HL-60/S4 treated with phorbol 12-myristate 13-acetate at 8.2 ng/mL for 4 days and 3 days (cell line): Measurements from ENCODE around the gene SLC22A17.

ENCODE experiments used
- in situ Hi-C: fragments of 300-500 bp; cut with MboI; formaldehyde crosslinking; loops from 2 replicates; pipeline ENCODE4 v1.15.0; 2022; ENCODE audit warnings: low sequenced_read_pairs

Gene SLC22A17

DNA sequence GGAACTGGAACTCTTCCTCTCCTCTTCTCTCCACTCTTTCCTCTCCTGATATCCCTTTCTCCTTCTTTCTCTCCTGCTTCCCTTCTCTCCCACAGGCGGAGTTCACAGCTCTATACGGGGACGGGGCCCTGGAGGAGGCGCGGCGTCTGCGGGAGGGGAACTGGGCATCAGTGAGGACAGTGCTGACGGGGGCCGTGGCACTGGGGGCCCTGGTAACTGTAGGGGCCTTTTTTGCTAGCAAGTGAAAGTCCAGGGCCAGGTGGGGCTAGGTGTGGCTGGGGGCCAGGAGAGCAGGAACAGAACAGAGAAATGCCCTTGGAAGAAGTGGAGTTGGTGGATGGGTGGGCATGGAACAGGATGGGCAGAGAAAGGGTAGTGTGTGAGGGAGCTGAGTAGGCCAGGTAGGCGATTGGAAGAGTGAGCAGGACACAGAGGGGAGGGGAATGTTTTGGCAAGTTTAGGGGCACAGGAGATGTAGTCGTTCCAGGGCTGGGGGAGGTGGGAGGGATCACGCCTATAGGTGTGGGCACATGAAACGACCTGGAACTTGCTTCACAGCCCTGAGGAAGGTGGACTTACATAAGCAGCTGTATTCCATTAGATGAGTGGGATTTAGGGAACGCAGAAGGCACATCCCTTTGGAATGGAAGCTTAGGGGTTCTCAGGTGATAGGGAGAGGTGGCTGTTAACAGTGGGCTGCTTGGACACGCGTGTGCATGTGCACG, 43.8 kb downstream of the SLC22A17 start:
- in situ Hi-C loops, result no loop called here

DNA sequence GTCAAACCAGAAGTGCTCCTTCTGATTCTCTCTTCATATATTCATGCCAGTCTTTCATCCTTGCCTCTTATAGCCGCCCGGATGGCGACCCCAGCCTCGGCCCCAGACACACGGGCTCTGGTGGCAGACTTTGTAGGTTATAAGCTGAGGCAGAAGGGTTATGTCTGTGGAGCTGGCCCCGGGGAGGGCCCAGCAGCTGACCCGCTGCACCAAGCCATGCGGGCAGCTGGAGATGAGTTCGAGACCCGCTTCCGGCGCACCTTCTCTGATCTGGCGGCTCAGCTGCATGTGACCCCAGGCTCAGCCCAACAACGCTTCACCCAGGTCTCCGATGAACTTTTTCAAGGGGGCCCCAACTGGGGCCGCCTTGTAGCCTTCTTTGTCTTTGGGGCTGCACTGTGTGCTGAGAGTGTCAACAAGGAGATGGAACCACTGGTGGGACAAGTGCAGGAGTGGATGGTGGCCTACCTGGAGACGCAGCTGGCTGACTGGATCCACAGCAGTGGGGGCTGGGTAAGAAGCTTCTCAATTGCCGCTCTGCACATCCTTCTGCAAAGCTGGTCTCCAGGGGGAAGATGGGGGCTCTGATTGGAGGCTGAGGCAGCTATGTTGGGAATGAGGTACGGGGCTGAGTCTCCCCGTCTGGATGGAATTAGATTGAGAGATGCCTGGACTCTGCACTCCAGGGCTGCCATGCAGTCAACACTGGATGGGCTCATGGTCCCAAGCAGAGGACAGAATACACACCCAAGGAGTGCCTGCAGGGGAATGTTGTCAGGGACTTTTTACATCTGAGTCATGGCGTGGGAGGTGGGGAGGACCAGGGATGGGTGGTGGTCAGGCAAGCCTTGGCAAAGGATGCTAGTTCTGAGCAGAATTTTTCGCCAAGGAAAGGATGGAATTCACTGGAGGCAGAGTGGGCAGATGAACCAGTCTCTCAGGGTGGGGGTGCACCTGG, 44.7 kb downstream of the SLC22A17 start:
- in situ Hi-C loops, result no loop called here

DNA sequence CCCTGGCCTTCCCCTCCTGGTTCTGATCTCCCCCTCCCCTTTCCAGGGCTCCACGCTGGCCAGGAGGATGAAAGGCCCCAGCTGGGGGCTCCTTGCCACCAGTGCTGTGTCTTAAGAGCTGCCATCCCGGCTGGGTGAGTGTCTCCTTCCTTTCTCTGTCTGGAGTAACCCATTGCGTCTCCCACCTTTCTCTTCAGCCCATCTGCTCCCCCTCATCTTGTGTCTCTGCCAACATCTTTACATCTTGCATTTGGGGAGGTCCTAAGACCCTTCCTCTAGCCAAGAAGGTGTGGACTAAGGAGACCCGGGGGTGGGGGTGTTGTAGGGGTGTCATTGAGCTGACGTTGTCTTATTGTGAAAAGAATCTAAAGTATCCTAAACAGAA, 45.5 kb downstream of the SLC22A17 start:
- in situ Hi-C loops, result no loop called here

DNA sequence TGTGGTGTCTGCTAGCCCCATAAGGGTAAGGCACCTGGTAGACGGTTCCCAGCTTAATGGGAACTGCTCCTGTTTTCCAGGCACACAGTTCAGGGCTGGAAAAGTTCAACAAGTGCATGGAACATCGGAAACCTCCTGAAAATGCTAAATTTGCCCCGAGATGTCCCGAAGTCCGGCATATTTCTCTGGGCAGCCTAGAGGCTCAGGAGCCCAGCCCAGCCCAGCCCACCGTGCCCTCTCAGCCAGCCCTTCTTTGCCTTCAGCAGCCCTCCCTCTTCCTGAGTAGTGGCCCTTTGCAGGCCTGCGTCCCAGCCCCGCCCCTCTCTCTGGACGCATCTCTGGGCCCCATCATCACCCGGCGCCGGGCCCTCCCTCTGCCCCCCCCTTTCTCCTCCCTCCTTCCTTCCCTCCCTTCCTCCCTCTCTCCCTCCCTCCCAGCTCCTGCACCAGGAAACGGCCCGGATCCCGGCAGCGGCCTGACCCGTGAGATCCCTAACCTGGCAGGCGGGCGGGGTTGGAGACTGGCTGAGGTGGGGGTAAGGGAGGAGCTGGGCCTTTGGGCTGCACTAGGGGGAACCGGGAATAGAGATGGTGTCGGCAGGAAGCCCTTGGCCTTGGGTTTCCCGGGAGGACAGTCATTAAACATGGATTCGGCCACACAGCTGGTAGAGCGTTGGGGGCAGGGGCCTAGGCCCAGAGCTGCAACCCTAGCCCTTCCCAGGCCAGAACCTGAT, 46.1 kb downstream of the SLC22A17 start, which contains the start of gene BCL2L2:
Gene BCL2L2 (plus strand): TSS at position 422 of the 734 bp plus-strand sequence. CDS start 935 bp downstream, outside the sequence.
- in situ Hi-C loops, result no loop called here

DNA sequence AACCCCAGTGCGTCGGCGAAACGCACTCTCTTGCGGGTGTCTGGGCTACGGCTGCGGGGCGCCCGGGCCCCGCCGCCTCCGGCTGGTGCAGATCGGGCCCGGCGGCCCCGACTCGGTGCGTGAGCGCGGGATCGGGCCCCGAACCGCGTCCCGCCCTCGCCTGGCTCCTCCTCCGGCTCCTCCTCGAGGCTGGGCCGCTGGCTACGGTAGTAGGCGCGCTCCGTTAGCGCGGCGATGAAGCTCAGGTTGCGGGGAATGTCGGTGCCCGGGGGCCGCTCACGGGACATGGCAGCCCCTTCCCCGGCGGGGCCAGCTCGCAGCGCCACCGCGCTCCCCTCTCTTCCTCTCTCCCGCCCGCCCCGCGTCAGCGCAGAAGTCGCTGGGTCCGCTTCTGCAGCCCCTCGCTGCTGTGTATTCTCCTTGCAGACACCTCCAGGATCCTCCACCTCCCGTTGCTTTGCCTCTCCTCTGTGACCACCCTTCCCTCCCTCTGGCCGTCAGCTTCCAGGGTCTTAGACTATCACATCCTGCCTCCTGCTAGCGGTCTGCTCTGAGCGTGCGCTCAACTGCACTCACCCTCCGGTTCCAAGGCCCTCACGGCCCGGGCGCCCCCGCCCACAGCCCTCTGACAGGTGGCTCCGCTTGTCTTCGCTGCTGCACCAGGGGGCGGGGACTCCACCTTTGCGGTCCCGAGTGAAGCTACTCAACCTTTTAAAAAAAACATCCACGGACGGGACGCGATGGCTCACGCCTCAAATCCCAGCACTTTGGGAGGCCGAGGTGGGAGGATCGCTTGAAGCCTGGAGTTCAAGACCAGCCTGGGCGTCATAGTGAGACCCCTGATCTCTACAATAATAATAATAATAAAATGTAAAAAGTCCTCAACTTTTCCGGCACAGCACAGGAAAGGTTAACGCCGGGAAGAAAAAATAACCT, 50.1 kb downstream of the SLC22A17 start, which contains the start of gene PPP1R3E:
Gene PPP1R3E (minus strand): TSS at position 570 of the 936 bp plus-strand sequence. CDS start 283 bp downstream, at position 287.
- in situ Hi-C loops, result no loop called here

DNA sequence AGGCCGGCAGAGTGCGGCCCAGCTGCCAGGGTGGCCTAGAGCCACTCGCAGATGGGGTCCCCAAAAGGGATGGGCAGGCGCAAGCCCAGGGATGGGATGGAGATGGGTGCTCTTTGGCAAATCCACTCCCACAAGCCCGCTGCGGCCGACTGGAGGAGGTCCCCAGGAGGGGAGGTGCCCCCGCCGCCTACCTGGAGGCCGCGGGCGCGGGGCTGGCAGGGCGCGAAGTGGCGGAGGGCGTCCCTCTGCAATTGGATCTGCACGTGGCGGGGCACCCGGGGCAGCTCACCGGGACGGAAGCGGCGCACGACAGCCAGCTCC, 50.8 kb downstream of the SLC22A17 start:
- in situ Hi-C loops, result no loop called here

DNA sequence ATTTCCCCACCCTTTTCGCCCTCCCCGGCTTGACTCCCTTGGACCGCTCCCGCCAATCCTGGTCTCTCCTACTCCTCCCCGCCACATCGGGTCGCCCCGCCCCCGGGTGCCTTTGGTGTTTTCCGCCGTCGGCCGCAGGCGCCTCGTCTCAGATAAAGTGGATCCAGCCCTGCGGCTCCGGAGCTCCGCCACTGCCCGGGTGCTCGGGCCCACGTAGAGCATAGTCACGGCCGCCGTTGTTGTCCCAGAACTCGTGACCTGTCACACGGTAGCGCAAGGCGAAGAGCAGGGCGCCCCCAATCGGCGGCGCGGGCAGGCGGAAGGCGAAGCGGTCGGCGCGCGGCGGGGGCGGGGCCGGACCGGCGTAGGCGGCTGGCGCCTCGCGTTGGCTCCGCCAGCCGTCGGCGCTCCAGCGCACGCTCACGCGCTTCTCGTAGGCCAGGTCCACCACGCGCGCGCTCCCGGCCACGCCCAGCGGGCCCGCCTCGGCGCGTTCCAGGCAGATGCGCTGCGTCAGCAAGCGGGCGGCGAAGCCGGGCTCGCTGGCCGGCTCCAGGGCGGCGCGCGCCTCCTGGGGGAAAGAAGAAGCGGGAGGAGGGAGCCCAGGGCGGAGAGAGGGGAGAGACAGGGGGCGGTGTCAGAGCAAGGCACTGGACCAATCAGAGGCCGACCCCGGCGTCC, 51.3 kb downstream of the SLC22A17 start:
- in situ Hi-C loops, result no loop called here

- in situ Hi-C loops, result no loop called here
Observed at GRCh38 chr14:23300687-23301223, 51.9 kb downstream of the SLC22A17 start.

DNA sequence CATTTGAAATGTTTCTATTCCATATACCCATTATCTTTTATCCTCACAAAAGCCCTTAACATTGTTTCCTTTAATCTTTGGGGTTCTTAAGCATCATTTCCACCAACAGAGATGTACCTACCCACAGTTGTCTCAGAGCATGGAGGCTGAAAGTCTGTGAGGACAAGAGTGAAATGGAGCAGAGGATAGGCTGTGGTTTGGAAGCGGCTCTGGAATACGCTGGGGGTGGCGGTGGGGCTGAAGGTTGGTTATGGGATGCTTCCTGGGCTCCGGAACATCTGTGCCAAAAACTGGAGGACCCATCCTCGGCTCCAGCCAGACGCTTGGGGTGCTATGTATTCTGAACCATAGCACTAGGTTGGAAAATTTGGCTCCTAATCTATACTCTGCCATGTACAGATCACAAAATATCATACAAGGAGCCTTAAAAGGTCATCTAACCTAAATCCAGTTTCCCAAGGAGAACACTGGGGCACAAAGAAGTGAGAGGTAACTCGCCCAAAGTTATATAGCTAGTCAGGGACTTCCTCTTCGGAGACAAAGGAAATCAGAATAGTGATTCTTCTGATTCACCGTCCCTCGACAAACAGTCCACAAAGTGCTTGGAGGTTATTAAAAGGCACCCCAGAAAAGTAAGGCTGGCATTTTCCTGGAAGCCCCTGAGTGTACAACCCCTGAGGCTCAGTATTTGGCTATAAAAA, 52.6 kb downstream of the SLC22A17 start:
- in situ Hi-C loops, result no loop called here

- in situ Hi-C loops, result no loop called here
Observed at GRCh38 chr14:23299211-23299957, 53.3 kb downstream of the SLC22A17 start.

GRCh38 chr14:23297611-23298277, 54.9 kb downstream of the SLC22A17 start:
- in situ Hi-C loops, result no loop called here

GRCh38 chr14:23297096-23297495, 55.6 kb downstream of the SLC22A17 start:
- in situ Hi-C loops, result no loop called here
